NCI-H2171 treated with DMSO at 0.1 percent for 48 hours (cell line): ENCODE data around the gene SNX1.
"Not testable (repeated sequence)": the region's sequence is repeated elsewhere in the genome, so short reads cannot be mapped to it uniquely, and the experiment has no call there.

ENCODE experiments used
- DNase-seq: peaks from one replicate; lab custom pipeline; 2025; lab: John Stamatoyannopoulos, UW

The SNX1 gene

DNA sequence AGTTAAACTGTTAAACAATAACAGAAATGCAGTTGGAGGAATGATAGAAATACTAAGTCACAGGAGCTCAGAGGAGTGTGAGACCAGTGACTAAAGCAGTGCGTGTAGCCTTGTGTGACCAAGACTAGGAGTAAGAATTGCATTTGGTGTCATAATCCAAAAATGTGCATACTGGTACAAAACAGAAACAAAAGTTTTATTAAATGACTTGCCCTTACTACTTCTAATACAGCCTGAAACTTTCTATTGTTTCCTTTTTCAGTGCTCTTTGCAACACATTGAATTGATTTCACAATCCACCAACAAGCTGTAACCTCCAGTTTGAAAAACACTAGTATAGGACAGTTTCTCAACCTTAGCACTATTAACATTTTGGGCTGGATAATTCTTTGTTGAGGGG lies 17.1 kb downstream of the SNX1 start:
- no peak for DNase-seq

DNA sequence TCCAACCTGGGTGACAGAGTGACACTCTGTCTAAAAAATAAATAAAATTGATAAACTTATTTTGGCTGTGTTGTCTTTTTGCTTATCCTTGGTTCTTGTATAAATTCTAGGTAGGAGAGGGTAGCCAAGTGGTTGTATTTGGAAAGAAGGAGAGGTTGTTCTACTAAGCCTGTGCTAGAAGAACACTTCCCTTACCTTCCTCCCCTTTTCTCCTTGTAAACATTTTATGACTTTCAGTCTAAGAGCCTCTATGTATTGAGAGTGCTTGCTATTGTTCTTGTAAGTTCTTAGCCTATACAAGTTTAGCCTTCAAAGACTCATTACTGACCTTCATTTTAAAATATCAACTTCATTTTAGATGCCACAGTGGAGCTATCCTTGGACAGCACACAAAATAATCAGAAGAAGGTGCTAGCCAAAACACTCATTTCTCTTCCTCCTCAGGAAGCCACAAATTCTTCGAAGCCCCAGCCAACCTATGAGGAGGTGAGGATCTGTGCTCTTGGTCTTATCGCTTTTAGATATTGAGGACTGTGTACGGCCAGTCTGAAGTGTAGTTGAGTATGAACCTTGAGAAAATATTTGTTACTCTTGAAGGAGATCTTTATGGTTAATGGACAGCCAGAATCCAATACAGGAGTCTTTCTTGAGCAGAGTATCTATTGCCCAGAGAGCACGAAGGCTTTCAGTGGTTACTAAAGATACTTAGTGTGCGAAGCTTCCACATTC lies 22.1 kb downstream of the SNX1 start:
- no peak for DNase-seq

DNA sequence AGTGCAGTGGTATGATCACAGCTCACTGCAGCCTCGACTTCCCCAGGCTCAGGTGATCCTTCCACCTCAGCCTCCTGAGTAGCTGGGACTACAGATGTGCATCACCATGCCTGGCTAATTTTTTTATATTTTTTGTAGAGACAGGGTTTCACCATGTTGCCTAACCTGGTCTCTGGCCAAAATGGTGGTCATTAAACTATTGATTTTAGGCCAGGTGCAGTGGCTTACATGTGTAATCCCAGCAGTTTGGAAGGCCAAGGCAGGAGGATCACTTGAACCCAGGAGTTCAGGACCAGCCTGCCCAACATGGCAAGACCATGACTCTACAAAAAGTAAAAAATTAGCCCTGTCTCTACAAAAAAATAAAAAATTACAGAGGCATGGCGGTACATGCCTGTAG lies 24.5 kb downstream of the SNX1 start:
- not testable (repeated sequence) for DNase-seq

DNA sequence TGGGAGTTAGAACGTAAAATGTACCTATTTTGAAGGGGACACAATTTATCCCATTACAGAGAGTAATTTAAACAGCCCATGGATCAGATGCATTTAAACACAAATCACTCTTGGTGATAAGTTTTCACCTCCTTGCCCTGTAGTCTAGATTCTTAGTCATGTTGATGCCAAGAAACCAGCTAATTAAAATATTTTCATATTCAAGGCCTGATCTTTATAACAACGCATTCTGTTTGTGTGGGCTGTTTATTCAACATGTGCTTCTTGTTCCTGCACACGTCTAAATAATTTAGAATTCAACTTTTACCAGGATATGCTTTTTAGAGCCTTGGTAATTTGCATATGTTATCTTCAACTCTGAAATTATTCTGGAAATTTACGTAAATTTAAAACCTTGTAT lies 25.8 kb downstream of the SNX1 start:
- no peak for DNase-seq

DNA sequence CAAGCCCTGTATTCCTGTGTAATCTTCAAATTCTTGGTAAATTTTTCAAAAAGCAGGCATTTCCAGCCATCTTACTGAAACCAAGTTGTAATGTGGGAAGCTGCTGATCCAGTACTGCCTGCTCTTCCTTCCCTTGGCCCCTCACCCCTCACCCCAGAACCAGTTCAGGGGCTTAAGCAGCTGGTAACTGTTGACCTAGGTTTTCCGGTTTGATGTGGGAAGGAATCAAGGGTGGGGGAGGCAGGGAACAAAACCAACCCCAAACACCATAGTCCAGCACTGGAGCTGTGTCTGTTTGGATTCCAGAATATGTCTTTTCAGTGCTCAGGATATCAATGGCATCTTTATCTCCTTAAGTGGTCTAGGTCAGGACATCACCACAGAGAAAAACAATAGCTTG lies 26.7 kb downstream of the SNX1 start:
- no peak for DNase-seq

DNA sequence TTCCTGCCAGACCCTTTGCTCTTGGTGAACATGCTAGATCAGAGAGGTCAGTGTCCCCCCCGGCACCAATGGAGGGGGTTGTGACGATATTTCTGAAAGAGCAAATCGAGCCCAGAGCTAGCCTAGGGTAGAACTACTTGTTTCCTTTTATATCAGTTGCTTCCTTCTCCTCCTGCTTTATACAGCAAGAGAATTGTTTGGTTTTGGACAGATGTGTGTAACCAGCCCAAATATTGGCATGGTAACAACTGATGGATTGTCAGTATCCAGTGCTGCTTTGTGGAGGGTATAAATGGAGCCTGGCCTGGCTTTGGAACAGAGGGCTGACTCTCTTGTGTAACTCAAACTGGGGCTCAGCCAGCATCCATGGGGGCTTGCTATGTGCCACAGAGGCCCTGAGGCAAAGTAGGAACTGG lies 27.2 kb downstream of the SNX1 start:
- DNase-seq = no peak

DNA sequence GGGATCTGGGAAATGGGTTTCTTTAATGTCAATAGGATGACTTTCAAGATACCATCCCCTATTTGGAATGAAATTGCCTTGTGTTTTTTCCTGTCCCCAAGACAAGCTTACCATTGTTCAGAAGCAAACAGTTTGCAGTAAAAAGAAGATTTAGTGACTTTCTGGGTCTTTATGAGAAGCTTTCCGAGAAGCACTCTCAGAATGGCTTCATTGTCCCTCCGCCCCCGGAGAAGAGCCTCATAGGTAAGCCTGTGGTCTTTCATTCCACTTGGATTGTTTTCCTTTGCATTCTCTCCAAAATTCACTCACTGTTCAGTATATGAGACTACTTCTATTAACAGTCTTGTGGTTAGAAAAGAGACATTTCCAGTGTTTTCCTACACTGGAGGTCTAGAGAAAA lies 30.2 kb downstream of the SNX1 start:
- DNase-seq = no peak

DNA sequence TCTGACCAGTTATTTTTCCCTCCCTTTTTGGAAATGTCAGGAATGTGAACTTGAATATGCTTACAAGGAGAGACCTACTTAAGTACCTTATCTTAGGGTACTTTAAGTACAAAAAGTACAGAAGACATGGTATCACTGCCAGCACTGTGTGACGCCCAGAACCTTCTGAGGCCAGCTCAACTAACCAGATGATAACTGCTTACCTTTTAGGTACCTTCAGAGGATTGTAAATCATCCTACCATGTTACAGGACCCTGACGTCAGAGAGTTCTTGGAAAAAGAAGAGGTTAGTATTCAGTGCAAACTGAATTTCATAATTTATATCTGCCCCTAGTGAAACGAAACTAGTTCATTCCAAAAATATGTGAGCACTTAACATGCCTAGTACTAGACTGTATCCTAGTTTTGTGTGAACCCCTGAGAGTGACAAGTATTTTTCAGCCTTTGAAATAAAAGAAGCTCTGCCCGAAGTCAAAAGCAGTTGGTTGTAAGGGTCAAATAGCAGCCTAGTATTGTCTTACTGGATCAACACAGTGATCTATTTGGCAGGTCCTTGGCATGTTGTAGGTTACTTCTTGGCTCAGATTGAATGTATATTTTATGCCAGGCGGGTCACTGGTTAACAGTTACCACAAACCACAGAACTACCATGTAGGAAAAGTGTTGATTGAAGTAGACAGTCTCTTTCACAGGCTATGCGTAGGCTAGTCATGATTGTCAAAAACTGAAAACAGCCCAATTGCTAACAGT lies 31.9 kb downstream of the SNX1 start:
- no peak for DNase-seq

DNA sequence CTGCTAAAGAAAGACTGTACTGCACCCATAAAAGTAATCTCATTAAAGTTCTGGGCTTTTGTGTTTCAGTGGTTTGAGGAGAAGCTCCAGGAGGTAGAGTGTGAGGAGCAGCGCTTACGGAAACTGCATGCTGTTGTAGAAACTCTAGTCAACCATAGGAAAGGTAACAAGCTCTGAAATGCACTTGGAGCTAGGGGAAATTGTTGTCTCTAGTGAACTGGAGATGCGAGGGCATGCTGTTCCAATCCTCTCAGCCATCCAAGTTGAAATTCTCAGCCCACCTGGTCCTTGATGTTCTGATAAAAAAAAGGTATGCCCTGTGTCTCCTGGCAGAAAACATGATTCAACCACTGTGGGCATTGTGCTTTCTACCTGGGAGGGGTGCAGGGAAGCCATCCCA lies 34.4 kb downstream of the SNX1 start:
- no peak for DNase-seq

DNA sequence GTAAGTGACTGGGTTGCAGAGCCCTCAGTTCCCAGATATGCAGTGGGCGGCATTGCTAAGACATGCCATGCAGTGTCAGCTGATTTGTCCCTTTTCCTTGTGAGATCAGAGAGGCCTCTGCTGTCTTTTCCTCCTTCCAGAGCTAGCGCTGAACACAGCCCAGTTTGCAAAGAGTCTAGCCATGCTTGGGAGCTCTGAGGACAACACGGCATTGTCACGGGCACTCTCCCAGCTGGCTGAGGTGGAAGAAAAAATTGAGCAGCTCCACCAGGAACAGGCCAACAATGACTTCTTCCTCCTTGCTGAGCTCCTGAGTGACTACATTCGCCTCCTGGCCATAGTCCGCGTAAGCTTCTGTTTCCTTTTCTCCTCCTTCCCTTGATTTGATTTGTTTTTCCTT lies 35.8 kb downstream of the SNX1 start:
- DNase-seq = no peak

DNA sequence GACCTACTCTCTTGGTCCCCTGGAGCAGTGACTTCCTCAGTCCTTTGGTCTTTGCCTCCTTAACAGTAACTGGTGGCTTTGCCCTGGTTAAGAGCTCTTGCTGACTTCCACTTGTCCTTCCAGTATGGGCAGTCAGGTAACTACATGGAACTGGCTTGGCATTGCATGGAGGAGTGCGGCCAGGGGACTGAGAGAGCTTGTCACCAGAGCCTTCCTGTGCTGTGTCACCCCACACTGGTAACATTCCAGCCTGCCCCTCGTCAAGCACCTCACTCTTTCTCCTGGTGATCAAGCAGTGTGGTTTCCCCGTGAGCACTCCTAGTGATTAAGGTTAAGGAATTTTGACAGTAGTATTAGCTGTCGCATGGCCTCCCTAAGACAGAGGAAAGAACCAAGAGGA lies 36.4 kb downstream of the SNX1 start:
- no peak for DNase-seq

DNA sequence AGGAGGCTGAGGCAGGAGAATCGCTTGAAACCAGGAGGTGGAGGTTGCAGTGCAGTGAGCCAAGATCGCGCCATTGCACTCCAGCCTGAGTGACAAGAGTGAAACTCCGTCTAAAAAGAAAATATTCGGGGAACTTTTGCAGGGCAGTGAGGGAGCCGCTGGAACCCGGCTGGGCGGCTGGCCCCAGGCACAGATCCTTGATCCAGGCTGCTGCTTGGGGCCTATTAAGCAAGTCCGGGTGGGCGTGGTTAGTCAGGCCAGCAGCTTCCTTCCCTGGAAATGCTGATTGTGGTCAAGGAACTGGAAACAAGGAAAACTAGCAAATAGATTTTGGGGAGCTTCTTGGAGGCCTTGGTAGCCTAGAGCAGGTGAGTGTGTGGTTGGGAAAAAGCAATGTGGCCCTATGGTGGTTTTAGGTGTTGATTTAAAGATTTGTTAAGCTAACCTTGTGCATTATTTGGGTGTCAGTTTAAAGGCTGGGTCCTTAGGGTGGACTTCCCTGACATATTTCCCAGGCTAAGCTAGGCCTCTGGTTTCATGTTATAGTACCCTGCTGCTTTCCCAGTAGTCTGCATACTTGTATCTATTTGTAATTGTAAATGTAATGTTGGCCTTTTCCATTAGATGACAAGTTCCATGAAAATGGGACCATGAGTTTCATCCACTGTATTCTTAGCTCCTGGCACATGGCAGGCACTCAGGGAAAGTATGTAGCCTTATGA lies 38.0 kb downstream of the SNX1 start:
- no peak for DNase-seq

DNA sequence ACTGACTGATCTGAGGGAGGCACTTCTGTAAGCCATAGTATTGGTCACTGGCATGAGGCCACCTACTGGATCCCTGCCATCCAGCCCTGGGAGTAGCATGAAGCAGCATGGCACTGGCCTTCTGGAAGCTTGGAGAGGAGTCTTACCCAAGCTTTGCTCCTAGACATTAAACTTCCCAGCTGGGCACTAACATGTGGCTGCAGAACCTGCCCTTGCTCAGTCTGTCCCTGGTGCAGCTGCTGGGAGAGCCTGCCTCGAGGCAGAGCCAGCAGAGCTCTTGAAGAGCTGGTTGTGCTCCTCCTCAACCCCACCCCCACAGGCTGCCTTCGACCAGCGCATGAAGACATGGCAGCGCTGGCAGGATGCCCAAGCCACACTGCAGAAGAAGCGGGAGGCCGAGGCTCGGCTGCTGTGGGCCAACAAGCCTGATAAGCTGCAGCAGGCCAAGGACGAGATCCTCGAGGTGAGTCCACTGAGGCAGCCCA lies 38.6 kb downstream of the SNX1 start:
- no peak for DNase-seq

DNA sequence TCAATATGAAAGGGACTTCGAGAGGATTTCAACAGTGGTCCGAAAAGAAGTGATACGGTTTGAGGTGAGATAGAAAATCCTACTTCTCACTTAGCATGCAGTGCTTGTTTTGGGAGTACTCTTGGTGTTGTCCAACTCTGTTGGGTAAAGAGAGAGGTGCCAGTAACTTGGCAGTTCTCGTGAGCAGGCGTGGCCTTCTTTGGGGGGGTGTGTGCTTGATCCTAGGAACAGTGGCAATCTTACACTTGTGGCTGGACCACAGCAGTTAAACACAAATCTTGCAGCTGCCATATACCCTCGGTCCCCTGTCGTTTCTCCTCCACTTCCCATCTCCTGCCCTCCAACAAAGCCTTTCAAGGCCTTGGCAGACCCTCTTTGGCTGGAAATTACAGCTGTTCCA lies 40.6 kb downstream of the SNX1 start:
- no peak for DNase-seq

DNA sequence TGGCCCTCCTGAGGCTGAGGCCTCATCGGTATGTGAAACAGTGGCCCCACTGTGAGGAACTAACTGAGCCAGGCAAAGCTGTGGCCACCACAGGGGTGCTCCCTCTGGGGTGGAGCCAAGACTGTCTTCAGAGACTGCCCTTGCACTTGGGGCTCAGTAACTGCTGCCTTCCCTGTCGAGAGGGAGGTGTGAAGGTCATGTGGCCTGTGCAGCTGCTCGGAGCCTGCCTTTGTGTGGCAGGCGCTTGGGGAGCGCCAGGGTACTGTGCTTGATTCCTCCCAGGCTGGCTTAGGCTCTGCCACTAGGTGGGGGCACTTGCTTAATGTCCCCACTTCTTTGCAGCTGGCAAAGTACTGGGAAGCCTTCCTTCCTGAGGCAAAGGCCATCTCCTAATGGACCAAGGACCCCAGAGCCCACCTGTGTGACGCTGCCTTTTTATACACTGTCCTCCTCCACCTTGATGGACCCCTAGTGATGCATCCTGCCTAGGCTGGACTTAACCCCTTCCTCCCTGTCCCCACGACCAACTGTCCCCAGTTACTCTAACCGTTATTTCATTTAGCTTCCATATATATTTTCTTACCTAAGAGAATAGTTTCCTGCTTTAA lies 41.5 kb downstream of the SNX1 start:
- no peak for DNase-seq

DNA sequence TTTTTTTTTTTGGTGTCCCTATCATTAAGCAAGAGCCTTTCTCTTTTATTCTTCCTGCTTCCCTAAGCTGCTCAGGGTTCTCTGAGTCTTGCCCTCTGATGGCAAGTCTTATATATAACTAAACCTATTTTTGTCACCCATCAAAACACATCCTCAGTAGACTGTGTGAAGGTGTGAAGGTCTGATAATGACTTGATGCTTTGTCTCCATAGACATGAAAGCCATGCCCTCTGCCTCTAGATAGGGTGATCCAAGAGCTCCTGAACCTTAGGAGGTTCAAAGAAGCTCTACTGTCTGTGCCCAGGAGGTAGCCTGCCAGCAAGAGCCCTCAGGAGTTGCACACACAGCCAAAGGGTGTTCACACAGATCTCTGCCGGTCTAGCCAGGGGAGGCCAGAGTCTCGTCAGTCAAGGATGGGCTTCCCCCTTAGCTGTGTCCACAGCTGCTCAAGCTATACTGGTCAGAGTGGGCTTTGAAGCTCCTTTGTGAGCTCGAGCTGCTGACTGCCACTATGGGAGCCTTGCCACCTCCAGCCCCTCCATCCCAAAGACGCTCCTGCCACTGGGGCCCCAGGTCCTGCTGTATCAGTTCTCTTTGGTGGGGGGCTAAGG lies 42.7 kb downstream of the SNX1 start:
- DNase-seq = no peak

DNA sequence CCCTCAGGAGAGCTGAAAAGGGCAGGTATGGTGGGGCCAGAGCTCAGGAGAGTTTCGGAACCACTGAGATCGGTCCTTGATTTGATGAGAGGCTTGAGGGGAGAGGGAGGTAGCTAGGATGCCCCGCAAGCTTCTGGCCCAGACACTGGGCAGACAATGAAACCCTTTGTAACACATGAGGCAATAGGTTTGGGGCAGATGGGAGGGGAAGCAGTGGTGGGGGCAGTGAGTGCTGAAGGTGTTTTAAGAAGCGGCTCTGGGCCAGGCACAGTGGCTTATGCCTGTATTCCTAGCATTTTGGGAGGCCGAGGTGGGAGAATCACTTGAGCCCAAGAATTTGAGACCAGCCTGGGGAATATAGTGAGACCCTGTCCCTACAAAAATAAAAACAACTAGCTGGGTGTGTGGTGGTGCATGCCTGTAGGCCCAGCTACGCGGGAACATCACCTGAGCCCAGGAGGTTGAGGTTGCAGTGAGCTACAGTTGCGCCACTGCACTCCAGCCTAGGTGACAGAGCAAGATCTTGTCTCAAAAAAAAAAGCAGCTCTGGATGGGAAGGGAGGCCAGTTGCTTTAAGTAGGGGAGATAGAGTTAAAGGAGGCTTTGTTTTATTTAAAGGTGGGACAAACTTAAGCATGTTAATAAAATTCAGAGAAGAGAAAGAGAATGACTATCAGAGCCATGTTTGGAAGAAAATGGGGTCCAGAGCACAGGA lies 46.2 kb downstream of the SNX1 start:
- DNase-seq = no peak

DNA sequence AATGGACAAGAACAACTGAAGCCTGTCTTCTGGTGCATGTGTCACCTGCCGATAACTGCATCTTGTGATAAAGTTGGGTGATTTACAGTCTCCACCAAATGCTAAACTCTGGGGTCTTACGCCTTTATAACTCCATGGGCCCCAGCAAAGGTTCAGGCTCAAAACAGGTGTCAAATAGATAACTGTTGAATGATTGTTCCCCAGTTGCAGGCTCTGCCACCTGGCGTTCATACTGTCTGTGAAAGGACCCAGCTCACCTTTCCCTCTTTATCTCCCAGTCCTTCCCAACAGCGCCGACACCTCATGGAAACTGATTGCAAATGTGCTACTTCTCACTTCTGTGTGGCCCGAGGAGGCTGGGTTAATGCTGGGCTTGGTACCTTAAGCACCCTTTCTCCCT lies 47.5 kb downstream of the SNX1 start:
- no peak for DNase-seq

DNA sequence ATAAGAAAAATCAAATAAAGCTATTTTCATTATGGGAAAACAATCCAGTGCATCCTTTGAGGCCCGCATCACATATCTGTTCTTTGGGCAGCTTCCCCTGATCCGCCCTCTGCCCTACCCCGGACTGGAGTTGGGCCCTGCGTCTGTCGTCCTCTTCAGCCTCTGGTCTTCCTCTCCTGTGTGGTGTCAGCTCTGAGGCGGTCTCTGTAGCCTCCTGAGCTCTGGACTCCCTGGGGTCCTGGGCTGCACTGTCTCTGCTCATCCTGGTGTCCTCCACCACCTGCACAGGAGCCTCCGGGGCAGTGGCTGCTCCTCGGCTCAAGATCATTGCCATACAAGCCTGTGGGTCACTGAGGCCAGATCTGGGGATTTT lies 48.4 kb downstream of the SNX1 start:
- DNase-seq = no peak

DNA sequence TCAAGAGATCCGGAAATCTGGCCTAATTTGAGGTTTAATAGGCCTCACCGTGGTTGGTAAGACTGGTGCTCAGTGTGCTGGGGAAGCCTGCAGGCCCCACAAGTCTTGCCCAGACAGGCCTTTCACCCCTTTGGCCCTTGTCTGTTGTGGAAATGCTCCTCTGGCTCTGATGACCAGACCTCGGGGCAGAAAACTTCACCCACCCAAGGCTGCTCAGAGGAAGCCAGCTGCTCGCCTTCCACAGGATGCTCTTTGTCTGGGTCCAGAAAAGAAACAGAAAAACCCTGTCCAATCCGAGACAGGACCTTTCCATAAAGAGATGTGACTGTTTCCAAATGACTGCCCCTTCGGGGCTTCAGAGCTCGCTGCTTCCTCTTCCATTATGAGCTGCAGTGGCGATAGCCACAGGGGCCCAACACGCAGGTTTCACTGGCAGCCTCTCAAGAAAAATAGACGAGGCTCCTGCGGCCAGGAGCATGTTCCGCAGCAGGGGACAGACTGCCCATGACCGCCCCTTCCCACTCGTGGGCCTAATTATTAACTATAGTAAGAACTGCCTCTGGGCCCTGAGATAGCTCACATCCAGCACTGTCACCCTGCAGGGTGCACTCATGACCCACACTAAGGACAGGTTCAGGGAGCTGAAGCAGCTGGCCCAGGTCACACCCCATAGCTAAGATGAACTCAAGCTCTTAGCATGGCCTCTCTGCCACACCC lies 48.9 kb downstream of the SNX1 start:
- DNase-seq = no peak

DNA sequence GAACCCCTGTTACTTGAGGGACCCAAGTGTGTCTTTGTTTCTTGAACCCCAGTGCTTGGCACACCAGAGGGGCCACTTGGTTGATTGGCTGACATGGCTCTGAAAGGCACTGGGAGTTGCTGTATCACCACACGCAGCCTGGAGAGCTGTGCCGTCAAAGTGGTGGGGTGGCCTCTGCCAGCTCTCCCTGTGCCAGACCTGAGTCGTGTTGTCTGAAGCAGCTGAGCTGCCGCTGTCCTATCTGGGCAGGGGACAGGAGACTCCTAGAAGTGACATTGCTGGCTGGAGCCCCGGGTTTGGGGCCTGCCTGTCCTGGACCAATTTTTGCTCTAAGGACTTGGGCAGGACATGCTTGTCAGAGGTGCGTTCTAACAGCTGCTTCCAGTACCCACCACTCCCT lies 50.3 kb downstream of the SNX1 start:
- DNase-seq = no peak
